NB4 (cell line): Measurements from ENCODE around the gene YES1.

Source experiments
- CTCF ChIP-seq: IDR thresholded peaks from one replicate; pipeline ENCODE4 v1.5.1; 2012; ENCODE audit warnings: low read depth, low read length
- MYC ChIP-seq: IDR thresholded peaks from 2 replicates; pipeline ENCODE4 v1.6.1; 2011; ENCODE audit warnings: low read depth, low read length
- POLR2A ChIP-seq: IDR thresholded peaks from 2 replicates; pipeline ENCODE4 v1.6.1; 2011; ENCODE audit warnings: mild to moderate bottlenecking; ENCODE audit not compliant: insufficient read length; ENCODE audit errors: extremely low read depth

- TF ChIP-seq CTCF: no peak
- TF ChIP-seq POLR2A: no peak
- no peak for TF ChIP-seq MYC
Measured at GRCh38 chr18:767961-768360, 44.1 kb downstream of the YES1 start.
